Endothelial cell (in vitro differentiated cells): ENCODE results near the gene PTGFRN. TPM values are rescaled to one million over a fixed set of nuclear protein-coding genes. Genes with fewer than 3 reads are reported as not detected.

Source experiments
- DNase-seq: peaks from one replicate; pipeline ENCODE4 v3.0.0; 2021; ENCODE audit warnings: low spot score
- H3K27ac Mint-ChIP-seq: one replicate; pipeline ENCODE4 v1.8.0; 2021; ENCODE audit warnings: mixed read lengths, inconsistent platforms; ENCODE audit not compliant: unreplicated experiment
- H3K27me3 Mint-ChIP-seq: one replicate; pipeline ENCODE4 v1.8.0; 2021; ENCODE audit warnings: mild to moderate bottlenecking, moderate library complexity, mixed read lengths, inconsistent platforms; ENCODE audit not compliant: unreplicated experiment
- H3K36me3 Mint-ChIP-seq: one replicate; pipeline ENCODE4 v1.8.0; 2021; ENCODE audit warnings: mild to moderate bottlenecking, low read depth, mixed read lengths, inconsistent platforms; ENCODE audit not compliant: unreplicated experiment
- H3K4me1 Mint-ChIP-seq: one replicate; pipeline ENCODE4 v1.8.0; 2021; ENCODE audit warnings: mild to moderate bottlenecking, mixed read lengths, inconsistent platforms; ENCODE audit not compliant: unreplicated experiment
- H3K4me3 Mint-ChIP-seq: one replicate; pipeline ENCODE4 v1.8.0; 2021; ENCODE audit warnings: mild to moderate bottlenecking, mixed read lengths, inconsistent platforms; ENCODE audit not compliant: unreplicated experiment
- H3K9me3 Mint-ChIP-seq: one replicate; pipeline ENCODE4 v1.8.0; 2021; ENCODE audit warnings: mixed read lengths, inconsistent platforms; ENCODE audit not compliant: unreplicated experiment
- CTCF ChIP-seq: fragments of 200-600 bp; sonication (generic); IDR thresholded peaks from one replicate; pipeline ENCODE4 v1.5.0; 2021; ENCODE audit warnings: antibody characterized with exemption; ENCODE audit not compliant: unreplicated experiment
- total RNA-seq: library from RNA; stranded (reverse); fragmentation: NEBNext Ultra II Directional; extraction: Animal tissue kit (Norgen Biotek cat#: 25700); gene quantifications from one replicate; pipeline ENCODE4 v1.2.1, GENCODE V29; 2021; ENCODE audit not compliant: unreplicated experiment

The PTGFRN gene
- total RNA-seq, 1 donor from 2014 or later = 23.7 TPM

- H3K27me3 Mint-ChIP-seq = peaks cover 9% of the 10 kb centered on the region
- no peaks in the 10 kb centered on the region for H3K9me3 Mint-ChIP-seq
- H3K27ac Mint-ChIP-seq = no peak overlapping the region
- no peaks in the 10 kb centered on the region for H3K36me3 Mint-ChIP-seq
- DNase-seq = no peak
- no peaks in the 10 kb centered on the region for H3K4me1 Mint-ChIP-seq
- H3K4me3 Mint-ChIP-seq = no peak overlapping the region
- TF ChIP-seq CTCF = no peak
Measured at GRCh38 chr1:116902027-116902426, 7.7 kb upstream of the PTGFRN start.

- DNase-seq = no peak
- no peaks in the 10 kb centered on the region for H3K36me3 Mint-ChIP-seq
- TF ChIP-seq CTCF = no peak
- H3K9me3 Mint-ChIP-seq = no peaks in the 10 kb centered on the region
- H3K4me1 Mint-ChIP-seq = no peaks in the 10 kb centered on the region
- peaks cover 9% of the 10 kb centered on the region for H3K27me3 Mint-ChIP-seq
- H3K27ac Mint-ChIP-seq = no peak overlapping the region
- no peak overlapping the region for H3K4me3 Mint-ChIP-seq
Measured at GRCh38 chr1:116902723-116903383, 6.9 kb upstream of the PTGFRN start.

- Mint-ChIP-seq H3K27me3 (peaks cover 17% of the 10 kb centered on the region), H3K9me3 (no peaks in the 10 kb centered on the region), H3K4me3 (no peak overlapping the region), H3K4me1 (peaks cover 8% of the 10 kb centered on the region), H3K36me3 (no peaks in the 10 kb centered on the region), H3K27ac (no peak overlapping the region)
- DNase-seq = no peak
- TF ChIP-seq CTCF = no peak
Measured at GRCh38 chr1:116904791-116905320, 4.9 kb upstream of the PTGFRN start.

- no peak overlapping the region for H3K4me3 Mint-ChIP-seq
- no peak overlapping the region for H3K27ac Mint-ChIP-seq
- H3K27me3 Mint-ChIP-seq = peaks cover 16% of the 10 kb centered on the region
- H3K36me3 Mint-ChIP-seq = no peaks in the 10 kb centered on the region
- H3K4me1 Mint-ChIP-seq = peaks cover 8% of the 10 kb centered on the region
- no peak for TF ChIP-seq CTCF
- H3K9me3 Mint-ChIP-seq = no peaks in the 10 kb centered on the region
- no peak for DNase-seq
Measured at GRCh38 chr1:116906812-116907211, 2.9 kb upstream of the PTGFRN start.

- TF ChIP-seq CTCF = no peak
- peaks cover 8% of the 10 kb centered on the region for H3K4me1 Mint-ChIP-seq
- no peak for DNase-seq
- no peaks in the 10 kb centered on the region for H3K9me3 Mint-ChIP-seq
- H3K4me3 Mint-ChIP-seq = no peak overlapping the region
- H3K36me3 Mint-ChIP-seq = no peaks in the 10 kb centered on the region
- peaks cover 16% of the 10 kb centered on the region for H3K27me3 Mint-ChIP-seq
- H3K27ac Mint-ChIP-seq = no peak overlapping the region
Measured at GRCh38 chr1:116907351-116907750, 2.4 kb upstream of the PTGFRN start.
